Measurements from ENCODE around the gene KIAA0513. TPM values are rescaled to one million over a fixed set of nuclear protein-coding genes. Genes with fewer than 3 reads are reported as not detected.

Gene KIAA0513
- total and polyA plus RNA-seq, 2 of the 13 experiments (the other 11 are each of a cell fraction or from before 2014, with no cell fraction given), result 1.8 TPM

DNA sequence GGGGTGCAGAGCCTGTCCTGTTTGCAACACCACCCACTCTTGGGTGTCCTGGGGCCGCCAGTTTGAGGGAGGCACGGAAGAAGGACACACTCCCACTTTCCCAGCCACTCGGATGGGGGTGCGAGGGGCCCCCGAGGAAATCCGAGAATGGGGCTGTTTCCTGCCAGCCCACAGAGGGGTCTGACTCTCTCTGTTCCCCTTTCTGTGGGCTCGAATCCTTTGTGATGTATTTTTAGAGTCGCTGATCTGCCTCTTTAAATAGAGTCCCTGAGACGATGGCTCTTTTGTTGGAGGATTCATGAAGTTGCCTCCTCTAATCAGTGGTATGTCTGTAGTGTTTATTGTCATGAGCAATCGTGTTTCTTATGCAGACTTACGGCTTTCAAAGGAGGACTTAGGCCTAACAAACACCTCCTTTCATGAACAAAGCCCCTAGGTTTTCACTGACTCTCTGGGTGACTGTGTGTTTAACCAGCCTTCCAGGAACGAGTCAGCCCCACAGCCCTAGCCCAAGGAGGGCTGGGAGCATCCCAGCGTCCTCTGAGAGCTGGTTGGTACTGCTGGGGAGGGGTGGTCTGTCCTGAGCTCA, 55.5 kb downstream of the KIAA0513 start:
- Histone ChIP-seq H3K4me2 (ENCODE audit: low read depth, low read length) (no peak overlapping the region), H3K9me3 (ENCODE audit: low read length) (no peaks in the 10 kb centered on the region), H3K4me3 (replicated peaks in 1 of 3; ENCODE audit: insufficient read depth in 1 of 3, low read depth in 2 of 3, low read length in 3 of 3) (no peak overlapping the region), H3K36me3 (replicated peaks in 1 of 2; ENCODE audit: control insufficient read depth in 1 of 2, insufficient read depth in 2 of 2, low read length in 2 of 2) (no peaks in the 10 kb centered on the region), H3K27ac (ENCODE audit: extremely low read length, insufficient read depth, low read length) (no peak overlapping the region), H3K4me1 (ENCODE audit: insufficient read depth, low read length) (peaks cover 7% of the 10 kb centered on the region; the same call in 1 of the 2 replicates), H2AFZ (ENCODE audit: low read length) (no peak overlapping the region), H4K20me1 (ENCODE audit: insufficient read depth, low read length) (no peaks in the 10 kb centered on the region; the same call in 1 of the 2 replicates), H3K79me2 (ENCODE audit: insufficient read depth, low read length) (no peaks in the 10 kb centered on the region), H3K27me3 (ENCODE audit: control insufficient read depth in 1 of 2, insufficient read depth in 2 of 2, low read length in 2 of 2) (peaks cover 25 to 81% of the 10 kb centered on the region in 2 experiments), H3K9ac (ENCODE audit: insufficient read depth, low read depth, low read length) (no peak overlapping the region)
- WGBS (ENCODE audit: low lambda C conversion rate), result 23% methylated on average over 11 of the region's 13 CpGs
- ChIA-PET POLR2A (no interaction called here), CTCF (ENCODE audit: low intra/inter-chr PET ratio, low total read pairs) (no interaction called here)
- BruUV-seq (replicated peaks), result no TSS peak
- TF ChIP-seq SALL2 (CRISPR knock-in tag; IDR thresholded peaks at IDR 0.05) (no peak), GABPB1 (CRISPR knock-in tag; IDR thresholded peaks at IDR 0.05) (no peak), SATB2 (CRISPR knock-in tag; IDR thresholded peaks at IDR 0.05) (no peak), RNF2 (conservative IDR thresholded peaks at IDR 0.05; ENCODE audit: low read depth) (no peak), HHEX (CRISPR knock-in tag; IDR thresholded peaks at IDR 0.05) (no peak), NPAS2 (CRISPR knock-in tag; IDR thresholded peaks at IDR 0.05; ENCODE audit: borderline replicate concordance) (no peak), ARNT (IDR thresholded peaks at IDR 0.05) (no peak), ZNF547 (CRISPR knock-in tag; IDR thresholded peaks at IDR 0.05) (no peak)
- in situ Hi-C loops (cut with HindIII; ENCODE audit: extremely low pct_ligation_motif_present, low pct_unique_long_range_greater_than_20kb) (no loop called here), intact Hi-C loops (cut with micrococcal nuclease; ENCODE audit: unreplicated experiment) (no loop called here)
- FAIRE-seq, result no peak
- ATAC-seq, result no peak
- no peak for DNase-seq (ENCODE audit: low spot score)

GRCh38 chr16:85084841-85085510, 57.4 kb downstream of the KIAA0513 start:
- no TSS peak for BruUV-seq (replicated peaks)
- ATAC-seq (no peak), DNase-seq (ENCODE audit: low spot score) (no peak), FAIRE-seq (no peak)
- no peaks in the 10 kb centered on the region; the same call in 1 of the 2 replicates for H4K20me1 ChIP-seq (ENCODE audit: insufficient read depth, low read length)
- ChIA-PET CTCF (ENCODE audit: low intra/inter-chr PET ratio, low total read pairs) (no interaction called here), POLR2A (no interaction called here)
- peaks cover 28 to 81% of the 10 kb centered on the region in 2 experiments for H3K27me3 ChIP-seq (ENCODE audit: control insufficient read depth in 1 of 2, insufficient read depth in 2 of 2, low read length in 2 of 2)
- intact Hi-C loops (cut with micrococcal nuclease; ENCODE audit: unreplicated experiment), result no loop called here
- H3K4me1 ChIP-seq (ENCODE audit: insufficient read depth, low read length), result peaks cover 7% of the 10 kb centered on the region; the same call in 1 of the 2 replicates
- H3K4me3 ChIP-seq (replicated peaks in 1 of 3; ENCODE audit: insufficient read depth in 1 of 3, low read depth in 2 of 3, low read length in 3 of 3), result no peak overlapping the region
- H3K79me2 ChIP-seq (ENCODE audit: insufficient read depth, low read length), result no peaks in the 10 kb centered on the region
- no peak overlapping the region for H3K4me2 ChIP-seq (ENCODE audit: low read depth, low read length)
- 34% methylated on average over 16 of the region's 16 CpGs for WGBS (ENCODE audit: low lambda C conversion rate)
- in situ Hi-C loops (cut with HindIII; ENCODE audit: extremely low pct_ligation_motif_present, low pct_unique_long_range_greater_than_20kb), result no loop called here
- H3K36me3 ChIP-seq (replicated peaks in 1 of 2; ENCODE audit: control insufficient read depth in 1 of 2, insufficient read depth in 2 of 2, low read length in 2 of 2), result no peaks in the 10 kb centered on the region
- H3K9ac ChIP-seq (ENCODE audit: insufficient read depth, low read depth, low read length), result no peak overlapping the region
- no peak overlapping the region for H3K27ac ChIP-seq (ENCODE audit: extremely low read length, insufficient read depth, low read length)
- H2AFZ ChIP-seq (ENCODE audit: low read length), result no peak overlapping the region
- no peaks in the 10 kb centered on the region for H3K9me3 ChIP-seq (ENCODE audit: low read length)
- TF ChIP-seq ARNT (IDR thresholded peaks at IDR 0.05) (no peak), ZNF768 (CRISPR knock-in tag; IDR thresholded peaks at IDR 0.05) (no peak), ZEB1 (IDR thresholded peaks at IDR 0.05; ENCODE audit: insufficient replicate concordance, low read depth) (no peak)
- TF ChIP-seq, protein P1, sequence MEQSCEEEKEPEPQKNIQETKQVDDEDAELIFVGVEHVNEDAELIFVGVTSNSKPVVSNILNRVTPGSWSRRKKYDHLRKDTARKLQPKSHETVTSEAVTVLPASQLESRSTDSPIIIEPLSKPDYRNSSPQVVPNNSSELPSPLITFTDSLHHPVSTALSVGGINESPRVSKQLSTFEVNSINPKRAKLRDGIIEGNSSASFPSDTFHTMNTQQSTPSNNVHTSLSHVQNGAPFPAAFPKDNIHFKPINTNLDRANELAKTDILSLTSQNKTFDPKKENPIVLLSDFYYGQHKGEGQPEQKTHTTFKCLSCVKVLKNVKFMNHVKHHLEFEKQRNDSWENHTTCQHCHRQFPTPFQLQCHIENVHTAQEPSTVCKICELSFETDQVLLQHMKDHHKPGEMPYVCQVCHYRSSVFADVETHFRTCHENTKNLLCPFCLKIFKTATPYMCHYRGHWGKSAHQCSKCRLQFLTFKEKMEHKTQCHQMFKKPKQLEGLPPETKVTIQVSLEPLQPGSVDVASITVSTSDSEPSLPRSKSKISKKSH (CRISPR knock-in tag; IDR thresholded peaks at IDR 0.05; ENCODE audit: borderline replicate concordance), result no peak
- TF ChIP-seq, protein P2, sequence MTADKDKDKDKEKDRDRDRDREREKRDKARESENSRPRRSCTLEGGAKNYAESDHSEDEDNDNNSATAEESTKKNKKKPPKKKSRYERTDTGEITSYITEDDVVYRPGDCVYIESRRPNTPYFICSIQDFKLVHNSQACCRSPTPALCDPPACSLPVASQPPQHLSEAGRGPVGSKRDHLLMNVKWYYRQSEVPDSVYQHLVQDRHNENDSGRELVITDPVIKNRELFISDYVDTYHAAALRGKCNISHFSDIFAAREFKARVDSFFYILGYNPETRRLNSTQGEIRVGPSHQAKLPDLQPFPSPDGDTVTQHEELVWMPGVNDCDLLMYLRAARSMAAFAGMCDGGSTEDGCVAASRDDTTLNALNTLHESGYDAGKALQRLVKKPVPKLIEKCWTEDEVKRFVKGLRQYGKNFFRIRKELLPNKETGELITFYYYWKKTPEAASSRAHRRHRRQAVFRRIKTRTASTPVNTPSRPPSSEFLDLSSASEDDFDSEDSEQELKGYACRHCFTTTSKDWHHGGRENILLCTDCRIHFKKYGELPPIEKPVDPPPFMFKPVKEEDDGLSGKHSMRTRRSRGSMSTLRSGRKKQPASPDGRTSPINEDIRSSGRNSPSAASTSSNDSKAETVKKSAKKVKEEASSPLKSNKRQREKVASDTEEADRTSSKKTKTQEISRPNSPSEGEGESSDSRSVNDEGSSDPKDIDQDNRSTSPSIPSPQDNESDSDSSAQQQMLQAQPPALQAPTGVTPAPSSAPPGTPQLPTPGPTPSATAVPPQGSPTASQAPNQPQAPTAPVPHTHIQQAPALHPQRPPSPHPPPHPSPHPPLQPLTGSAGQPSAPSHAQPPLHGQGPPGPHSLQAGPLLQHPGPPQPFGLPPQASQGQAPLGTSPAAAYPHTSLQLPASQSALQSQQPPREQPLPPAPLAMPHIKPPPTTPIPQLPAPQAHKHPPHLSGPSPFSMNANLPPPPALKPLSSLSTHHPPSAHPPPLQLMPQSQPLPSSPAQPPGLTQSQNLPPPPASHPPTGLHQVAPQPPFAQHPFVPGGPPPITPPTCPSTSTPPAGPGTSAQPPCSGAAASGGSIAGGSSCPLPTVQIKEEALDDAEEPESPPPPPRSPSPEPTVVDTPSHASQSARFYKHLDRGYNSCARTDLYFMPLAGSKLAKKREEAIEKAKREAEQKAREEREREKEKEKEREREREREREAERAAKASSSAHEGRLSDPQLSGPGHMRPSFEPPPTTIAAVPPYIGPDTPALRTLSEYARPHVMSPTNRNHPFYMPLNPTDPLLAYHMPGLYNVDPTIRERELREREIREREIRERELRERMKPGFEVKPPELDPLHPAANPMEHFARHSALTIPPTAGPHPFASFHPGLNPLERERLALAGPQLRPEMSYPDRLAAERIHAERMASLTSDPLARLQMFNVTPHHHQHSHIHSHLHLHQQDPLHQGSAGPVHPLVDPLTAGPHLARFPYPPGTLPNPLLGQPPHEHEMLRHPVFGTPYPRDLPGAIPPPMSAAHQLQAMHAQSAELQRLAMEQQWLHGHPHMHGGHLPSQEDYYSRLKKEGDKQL (CRISPR knock-in tag; IDR thresholded peaks at IDR 0.05; ENCODE audit: low read depth), result no peak

All from HepG2 (cell line).